Fibroblast of skin of right biceps (primary cell): ENCODE results near the gene ARSG.

Experiments used
- DNase-seq: peaks from one replicate; pipeline ENCODE4 v3.0.0-alpha.2; 2013

Gene ARSG

DNA sequence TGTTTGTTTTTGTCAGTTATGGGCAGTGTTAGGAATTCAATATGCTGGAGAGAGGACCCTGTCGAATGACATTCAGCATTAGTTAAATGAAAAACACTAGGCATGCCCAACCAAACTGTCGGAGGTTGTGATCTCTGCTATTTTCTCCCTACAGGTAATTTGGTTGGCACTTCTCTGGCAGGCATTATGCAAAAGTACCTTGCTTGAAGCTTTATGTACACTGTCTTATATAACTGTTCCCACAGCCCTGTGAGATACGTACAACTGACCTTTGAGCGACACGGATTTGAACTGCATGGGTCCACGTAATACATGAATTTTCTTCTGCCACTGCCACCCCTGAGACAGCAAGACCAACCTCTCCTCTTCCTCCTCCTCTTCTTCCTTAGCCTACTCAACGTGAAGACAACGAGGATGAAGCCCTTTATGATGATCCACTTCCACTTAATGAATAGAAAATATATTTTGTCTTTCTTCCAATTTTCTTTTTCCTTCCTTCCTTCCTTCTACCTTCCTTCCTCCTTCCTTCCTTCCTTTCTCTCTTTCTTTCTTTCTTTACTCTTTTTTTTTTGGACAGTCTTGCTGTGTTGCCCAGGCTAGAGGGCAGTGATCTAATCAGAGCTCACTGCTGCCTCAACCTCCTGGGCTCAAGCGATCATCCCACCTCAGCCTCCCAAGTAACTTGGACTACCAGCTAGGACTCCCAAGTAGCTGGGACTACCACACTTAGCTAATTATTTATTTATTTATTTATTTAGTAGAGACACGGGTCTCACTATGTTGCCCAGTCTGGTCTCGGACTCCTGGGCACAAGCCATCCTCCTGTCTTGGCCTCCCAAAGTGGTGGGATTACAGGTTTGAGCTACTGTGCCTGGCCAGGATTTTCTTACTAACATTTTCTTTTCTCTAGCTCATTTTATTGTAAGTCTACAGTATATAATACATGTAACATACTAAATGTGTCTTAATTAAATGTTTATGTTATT, 88.7 kb downstream of the ARSG start:
- no peak for DNase-seq

DNA sequence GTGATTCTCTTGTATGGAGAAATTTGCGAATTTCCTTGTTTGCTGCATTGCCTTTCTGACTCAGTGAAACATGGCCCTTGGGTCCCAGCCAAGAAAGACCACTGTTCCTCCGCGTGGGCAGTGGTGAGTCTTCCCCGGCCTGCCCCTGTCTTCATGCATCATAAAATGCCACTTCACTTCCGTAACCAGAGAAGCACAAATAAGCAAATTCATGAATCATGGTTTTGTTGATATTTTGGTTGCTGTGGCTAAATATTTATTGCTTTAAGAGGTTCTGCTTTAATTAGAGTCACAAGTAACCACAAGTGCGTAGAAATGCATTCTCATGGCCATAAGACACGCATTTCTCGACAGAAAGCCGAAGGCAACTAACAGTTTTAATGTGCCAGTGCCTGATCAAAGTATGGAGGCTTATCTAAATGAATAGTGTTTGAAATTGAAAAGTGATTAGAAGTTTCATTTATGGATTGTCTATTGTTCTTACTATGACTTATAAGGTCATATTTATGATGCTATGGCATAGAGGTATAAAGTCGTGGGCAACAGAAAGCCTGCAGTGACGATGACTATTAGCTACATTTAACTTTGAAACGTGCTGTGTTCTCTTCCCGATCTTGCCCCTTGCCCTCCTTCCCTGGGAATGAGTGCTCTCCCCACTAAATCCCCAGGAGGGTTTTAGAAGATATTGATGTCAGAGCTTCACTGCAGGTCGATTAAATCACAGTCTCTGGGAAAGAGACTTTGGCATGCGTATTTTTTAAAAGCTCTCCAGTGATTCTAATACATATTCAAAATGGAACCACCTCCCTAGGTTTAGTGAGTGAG, 90.0 kb downstream of the ARSG start:
- peak; percentile 79 for DNase-seq

DNA sequence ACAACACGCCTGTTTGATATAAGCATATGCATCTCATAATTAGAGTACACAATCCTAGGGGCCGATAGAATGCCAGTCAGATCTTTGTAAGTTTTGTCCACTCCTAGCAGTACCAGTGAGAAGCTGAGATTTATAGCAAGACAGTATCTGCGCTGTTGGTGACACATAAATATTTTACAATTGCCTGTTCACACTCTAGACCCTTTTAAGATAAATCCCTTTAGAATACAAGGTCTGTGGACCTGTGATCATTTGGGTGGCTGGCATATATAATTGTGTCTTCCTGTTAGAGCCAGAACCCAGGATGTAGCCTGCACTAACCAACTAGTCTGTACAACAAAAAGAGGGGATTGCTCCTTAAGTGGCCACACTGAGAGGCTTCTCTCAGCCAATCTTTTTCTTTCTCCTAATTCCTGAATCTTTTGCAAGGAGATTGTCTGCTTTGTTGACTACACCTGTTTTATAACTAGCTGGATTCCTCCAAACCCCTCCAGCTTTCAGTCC, 91.3 kb downstream of the ARSG start:
- DNase-seq: no peak

DNA sequence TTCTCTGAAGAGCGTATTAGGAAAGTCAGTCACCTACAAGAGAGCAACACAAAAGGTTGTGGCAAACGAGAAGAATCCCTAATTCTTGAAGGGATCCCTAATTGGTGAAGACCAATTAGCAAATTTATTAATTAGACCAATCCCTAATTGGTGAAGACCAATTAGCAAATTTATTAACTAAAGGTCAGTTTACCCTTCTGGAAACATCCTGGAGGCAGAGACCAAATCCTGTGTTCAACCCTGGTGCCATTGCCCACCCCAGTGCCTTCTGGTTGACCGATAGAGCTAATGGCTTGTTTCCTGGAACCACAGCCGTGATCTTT, 91.8 kb downstream of the ARSG start:
- DNase-seq: no peak

DNA sequence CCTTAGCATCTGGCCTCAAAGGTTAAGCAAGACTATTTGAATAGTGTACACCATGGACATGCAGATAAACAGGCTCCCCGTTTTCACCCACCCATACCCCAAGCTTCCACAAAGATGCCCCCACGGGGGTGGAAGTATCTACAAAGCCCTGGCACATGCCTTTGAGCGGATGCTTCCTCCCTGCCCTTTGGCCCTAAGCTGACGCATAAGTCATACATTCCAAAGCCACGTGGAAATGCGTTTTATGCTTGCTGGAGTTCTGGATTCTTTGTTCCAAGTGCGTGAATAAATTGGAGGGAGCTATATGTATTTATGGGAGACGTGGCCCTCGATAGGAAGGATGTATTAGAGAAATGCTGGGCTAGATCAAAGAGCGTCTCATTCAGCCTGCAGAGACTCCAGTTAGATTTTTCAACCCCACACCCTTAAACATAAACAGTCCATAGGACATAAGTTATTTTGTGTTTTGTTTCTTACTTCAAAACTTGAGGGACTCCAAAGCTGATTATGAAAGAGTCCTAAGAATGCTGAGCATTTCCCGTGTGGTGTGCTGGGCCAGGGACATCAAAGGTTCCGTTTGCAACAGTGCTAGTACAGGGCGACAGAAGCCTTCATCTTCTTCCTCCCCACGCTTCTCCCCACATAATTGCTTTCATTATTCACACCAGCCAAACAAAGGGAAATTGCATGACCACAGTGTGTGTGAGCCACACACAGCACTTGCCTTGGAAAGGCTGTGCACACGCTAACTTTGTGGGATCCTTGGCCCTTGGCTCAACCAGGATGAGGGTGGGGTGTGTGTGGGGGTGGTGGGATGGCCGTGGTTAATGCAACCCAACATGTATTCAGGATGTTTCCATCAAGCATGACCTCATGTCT, 92.4 kb downstream of the ARSG start:
- peak; percentile 78 for DNase-seq

DNA sequence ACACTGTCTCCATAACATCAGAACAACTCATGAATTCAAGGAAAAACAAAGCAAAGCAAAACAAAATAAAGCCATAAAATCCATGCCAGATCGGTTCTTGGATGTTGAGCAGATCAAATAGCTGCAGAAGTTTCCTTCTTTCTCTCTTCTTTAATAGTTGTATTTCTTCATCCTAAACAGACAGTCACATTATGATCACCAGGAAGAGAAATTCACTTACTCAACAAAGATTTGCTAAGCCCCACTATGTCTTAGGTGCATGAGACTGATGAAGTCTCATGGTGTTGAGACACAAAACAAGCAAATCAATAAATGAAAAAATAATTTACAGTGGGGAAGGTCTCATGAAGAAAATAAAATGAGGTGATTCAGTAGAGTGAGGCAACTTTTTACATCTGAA, 93.2 kb downstream of the ARSG start:
- DNase-seq: no peak

DNA sequence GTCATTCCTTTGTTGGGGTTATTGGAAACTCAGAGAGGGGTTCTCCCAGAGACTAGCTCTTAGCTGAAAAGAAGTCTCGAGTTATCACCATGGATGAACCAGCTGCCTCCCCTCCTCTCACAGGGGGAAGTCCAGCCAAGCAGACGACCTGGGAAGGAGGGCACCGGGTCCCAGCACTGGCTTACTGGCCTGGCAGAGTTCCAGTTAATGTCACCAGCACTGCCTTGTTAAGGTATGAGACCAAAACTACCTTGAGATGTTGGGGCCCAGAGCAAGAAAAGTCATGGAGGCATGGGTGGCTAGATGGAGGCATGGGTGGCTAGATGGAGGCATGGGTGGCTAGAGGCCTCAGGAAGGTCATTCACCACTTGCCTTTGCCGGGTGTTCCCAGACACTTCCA, 93.6 kb downstream of the ARSG start:
- DNase-seq: no peak

DNA sequence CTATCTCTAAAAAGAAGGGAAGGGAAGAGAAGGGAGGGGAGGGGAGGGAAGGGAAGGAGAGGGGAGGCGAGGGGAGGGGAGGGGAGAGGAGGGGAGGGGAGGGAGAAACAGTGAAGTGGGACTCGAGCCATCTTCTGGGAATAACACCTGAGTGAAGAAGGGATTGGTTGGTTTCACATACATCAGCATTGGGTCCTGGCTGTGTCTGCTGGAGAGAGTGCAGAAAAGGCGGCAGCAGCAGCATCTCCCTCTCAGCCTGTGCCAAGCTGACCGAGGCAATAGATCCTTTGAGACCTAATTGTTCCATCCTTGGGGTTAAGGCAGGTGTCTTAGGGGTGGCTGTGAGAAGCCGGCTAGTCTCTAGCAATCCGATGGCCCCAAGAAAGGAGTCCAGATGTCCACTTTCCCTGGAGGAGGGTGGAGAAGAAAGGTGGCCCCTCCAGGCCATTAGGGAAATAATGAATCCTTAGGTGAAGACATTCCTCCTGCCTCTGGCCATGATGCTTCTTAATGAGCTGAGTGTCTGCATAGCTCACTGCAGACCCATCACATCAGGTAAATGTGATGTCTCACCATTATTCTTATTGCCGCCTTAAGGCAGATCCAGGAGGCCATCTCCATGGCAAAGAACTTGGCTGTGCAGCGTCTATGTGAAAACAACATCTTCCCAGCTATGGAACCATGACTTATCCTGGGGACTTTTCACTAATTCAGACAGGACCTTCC, 94.4 kb downstream of the ARSG start:
- no peak for DNase-seq

DNA sequence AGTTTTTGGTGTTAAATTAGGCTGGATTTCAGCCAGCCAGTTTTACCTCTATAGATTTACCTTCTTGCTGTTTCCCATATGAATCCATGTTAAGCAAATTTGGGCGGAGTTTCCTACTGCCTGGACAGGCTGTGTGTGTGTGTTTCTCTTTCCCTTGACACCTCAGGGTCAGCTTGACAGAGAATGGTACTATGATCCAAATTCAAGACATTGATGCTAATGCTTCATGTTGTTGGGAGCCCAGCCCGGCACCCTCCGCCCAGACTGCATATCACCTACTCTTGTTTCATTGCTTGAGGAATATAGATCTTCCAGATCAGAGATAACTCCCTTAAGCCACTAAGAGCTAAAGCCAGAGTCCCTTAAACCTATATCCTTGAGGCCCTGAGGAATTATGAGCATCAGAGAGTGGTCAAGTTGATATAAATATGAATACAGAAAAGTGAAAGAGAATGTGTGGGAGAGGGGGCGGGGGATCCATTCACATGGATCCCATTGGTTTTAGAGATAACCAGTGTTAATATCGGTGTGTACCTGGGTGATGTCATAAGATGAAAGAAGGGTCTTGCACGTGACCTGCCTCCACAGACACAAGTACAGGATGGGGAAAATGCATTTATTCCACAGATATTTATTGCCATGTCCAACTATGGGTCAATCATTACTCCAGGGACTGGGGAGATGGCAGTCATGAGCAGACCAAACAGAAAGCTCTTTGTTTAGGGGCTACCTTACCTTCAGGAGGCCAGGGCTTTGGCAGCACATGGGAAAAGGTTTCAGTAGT, 96.3 kb downstream of the ARSG start:
- no peak for DNase-seq

DNA sequence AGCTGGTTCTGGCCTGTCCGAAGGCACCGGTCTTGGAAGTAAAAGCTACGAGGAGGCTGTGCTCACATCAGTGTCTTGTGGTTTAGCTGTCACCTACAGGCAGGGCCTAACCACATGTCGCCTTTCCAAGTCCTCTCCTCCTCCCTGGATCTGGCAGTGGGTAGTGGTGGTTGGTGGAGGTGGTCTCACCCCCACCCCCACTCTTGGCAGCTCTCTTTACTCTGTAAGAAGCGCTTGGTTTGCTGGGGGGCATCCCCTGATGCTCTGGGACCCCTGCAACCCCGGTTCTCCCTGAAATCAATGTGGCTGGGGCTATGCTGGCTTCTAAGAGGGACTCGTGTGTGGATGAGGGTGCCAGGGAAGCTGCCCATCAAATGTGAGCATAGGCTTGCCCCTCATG, 97.7 kb downstream of the ARSG start:
- no peak for DNase-seq

DNA sequence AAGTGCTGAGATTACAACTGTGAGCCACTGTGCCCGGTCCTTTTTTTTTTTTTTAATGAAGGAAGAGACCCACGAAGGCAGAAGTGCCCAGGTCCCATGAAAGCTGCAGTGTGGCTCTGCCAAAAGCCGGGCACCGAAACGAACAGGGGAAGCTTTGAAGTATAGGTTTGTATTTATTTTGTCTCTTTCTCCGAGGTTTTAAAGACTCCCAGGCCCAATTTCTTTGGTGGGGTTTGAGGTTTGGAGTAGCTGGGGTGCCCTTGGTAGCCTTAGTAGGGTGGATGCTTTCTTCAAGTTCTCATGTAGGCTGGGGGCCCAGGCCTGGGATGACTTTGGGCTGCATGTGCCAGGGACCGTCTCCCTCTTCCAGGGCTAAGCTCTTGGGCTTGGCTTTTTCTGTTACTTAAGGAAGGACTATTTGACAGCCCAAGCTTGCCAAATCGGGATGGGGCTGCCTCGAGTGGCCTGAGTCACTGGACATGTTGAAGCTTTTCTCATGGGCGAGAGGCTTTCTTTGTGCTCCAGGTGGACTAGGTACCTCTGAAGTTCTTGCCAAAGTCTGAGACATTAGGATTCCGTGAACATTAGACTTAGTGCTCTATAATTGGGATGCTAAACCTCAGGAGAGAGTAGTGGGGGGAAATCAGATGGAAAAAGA, 99.7 kb downstream of the ARSG start:
- DNase-seq: no peak

DNA sequence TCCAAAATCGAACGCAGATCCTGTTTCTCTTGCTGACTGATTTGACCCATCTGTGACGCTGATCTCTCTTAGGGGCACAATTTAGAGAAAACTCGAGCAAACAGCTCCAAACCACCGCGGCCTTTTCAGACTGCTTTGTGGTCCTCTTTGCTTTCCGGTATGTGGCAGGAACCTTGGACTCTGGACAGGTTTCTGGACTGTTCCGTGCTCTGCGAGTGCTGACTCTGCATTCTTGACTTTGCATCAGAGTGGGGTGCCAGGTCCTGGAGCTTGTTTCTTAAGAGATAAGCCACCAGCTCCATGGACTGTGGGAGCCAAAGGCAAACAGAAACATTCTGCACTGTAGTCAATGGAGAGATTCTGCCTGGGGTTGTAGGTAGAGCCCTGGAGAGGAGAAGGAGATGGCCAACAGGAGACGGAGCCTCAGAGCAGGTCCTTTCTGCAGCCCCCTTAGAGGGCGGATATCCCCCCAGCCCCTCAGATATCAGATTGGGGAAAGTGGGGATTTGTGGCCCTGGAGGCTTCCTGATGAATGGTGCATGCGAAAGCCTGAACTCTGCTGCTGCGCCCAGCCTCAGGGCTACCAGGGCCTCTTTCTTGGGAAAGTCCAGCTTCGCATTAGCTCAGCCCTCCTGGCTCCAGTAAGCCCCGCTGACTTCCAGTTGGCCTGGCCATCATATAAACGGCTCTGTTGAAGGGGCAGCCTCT, 100.4 kb downstream of the ARSG start:
- no peak for DNase-seq

DNA sequence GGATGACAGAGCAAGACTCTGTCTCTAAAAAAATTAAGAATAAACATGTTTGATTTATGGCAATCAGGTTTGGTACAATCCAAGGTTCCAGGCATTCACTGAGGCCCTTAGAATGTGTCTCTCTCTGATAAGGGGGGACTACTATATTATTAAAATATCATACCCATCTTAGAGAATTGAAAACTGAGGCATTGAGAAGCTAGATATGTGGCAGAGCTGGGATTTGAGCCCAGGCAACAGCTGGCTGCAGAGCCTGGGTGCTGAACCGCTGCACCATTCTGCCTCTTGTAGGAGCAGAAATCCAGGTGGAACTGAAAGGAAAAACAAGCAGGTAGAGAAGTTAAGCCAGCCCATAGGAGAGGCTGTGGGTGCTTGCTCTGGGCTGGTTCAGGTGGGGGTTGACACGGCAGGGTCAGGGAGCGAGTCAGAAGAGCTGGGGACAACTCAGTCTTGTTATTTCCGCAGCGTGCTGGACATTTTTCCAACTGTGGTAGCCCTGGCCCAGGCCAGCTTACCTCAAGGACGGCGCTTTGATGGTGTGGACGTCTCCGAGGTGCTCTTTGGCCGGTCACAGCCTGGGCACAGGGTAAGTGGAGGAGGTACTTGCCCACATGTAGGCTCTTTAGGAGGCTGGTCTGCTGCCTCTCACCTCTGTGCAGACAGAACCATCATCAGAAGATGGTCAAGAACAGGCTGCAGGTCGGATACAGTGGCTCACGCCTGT, 103.5 kb downstream of the ARSG start:
- no peak for DNase-seq

DNA sequence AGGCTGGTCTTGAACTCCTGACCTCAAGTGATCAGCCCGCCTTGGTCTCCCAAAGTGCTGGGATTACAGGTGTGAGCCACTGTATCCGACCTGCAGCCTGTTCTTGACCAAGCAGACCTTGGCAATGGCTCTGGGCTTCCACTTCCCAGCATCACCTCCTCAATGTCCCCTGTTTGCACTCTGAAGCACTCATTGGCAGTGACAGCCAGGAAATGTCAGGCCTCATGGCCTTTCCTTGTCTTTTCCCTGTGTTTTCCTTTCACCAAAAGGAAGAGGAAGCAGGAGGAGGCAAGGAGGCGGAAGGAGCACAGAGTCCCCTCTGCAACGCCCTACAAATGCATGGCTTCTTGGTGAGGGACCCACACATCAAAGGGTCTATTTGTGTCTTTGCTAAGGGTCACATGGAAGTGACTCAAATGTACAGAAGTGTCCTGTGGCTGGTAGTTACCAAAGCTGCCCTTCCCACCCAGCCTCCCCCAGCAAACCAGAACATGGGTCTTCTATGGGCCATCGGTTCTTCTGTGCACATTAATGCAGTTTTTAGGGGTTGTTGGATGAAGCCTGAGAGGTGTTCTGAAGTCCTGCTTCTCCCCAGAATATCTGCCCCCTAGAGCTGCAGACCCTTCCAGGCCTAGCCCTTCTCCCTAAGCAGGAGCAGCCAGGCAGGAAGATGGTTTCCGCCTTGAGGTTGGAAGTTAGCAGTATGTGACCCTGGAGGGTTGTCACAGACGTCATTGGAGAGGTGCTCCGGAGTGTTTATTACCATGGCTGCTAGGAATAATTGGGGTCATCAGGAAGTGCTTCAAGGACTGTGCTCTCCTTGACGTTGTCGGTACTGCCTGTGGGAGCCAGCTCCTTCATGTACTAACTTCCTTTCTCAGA, 105.2 kb downstream of the ARSG start:
- DNase-seq: no peak

DNA sequence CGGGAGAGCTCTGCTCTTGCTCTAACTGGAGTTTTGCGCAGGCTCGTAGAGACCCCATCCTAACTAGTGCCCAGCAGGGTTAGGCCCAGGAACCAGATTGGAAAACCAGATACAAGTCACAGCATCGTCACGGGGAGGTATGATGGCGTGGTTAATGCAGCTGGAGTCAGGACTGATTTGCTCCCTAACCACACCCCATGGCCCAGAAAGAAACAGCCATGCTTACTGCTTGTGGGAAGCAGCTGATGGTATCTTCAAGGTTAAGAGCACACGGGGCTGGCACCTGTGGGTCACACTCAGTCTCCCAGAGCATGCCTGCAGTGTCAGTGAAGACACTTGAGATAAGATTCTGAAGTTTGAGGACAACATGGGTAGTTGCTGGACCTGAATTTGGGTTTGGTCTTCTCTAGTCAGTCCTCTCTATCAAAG, 105.8 kb downstream of the ARSG start:
- no peak for DNase-seq

DNA sequence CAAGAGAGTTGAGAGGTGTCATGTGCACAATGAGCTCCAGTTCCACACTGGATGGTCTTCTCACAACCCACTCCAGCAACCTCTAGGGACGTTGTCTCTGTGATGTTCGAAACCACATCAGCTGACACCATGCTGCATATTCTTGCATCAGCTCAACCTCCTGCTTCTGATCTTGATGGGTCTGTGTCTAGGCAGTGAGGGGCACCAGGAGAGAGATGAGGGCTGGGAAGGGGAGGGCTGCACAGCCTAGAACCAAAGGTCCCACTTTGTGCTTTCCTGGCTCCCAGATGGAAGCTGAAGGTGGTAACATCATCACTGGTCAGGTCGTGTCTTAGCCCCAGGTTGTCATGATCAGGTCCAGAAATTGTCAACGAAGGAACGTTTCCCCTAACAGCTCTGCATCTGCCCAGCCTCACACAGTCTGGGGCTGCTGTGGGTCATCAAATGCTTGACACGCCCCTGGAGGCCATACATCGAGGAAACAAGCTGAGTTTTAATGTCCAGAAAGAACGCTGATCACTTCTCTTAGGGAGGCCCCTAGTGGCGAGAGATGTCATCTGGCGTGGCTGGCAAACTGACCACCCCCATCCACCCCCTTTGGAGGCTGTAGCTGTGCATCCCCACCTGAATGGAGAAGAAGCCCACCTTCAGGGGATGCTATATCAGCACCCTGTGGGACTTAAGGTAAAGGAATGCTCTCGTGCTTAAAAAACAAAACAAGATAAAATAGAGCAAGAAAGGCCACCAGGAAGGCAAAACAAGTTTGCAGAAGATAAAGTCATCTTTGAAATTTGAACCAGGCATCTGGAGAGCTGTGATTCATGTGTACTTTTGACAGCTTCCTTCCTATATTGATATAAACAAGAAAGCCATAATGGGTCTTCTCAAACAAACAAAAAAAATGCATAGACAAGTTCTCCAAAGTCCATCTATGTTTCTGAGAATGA, 107.7 kb downstream of the ARSG start:
- DNase-seq: peak; percentile 71
